KBM-7 (cell line): Measurements from ENCODE around the gene HSPBP1.

Experiments
- DNase-seq: peaks from one replicate; pipeline ENCODE4 v3.0.0-alpha.2; 2015
- in situ Hi-C: fragments of 300-500 bp; cut with MboI; formaldehyde crosslinking; loops from 2 replicates; pipeline ENCODE4 v1.14.3; 2020; ENCODE audit warnings: low sequenced_read_pairs, low pct_unique_long_range_greater_than_20kb, mixed read lengths

The HSPBP1 gene

DNA sequence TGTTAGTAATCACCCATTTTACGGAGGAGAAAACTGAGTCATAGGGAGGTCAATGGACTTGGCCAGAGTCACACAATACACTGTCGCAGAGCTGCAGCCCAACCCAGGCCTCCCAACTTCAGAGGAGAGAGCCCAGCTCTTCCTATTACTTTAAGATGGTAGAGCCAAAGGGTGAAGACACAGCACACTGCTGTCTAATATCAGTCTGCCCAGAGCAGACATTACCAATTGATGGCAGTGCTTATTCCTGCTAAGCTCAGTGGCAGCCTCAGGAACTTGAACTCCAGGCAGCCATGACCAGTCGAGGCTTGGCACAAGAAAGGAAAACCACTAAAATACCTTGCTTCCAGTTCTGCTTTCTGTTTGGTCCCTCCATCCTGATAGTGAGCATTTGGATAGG lies 26.8 kb upstream of the HSPBP1 start:
- DNase-seq = no peak
- in situ Hi-C loops = no loop called here

DNA sequence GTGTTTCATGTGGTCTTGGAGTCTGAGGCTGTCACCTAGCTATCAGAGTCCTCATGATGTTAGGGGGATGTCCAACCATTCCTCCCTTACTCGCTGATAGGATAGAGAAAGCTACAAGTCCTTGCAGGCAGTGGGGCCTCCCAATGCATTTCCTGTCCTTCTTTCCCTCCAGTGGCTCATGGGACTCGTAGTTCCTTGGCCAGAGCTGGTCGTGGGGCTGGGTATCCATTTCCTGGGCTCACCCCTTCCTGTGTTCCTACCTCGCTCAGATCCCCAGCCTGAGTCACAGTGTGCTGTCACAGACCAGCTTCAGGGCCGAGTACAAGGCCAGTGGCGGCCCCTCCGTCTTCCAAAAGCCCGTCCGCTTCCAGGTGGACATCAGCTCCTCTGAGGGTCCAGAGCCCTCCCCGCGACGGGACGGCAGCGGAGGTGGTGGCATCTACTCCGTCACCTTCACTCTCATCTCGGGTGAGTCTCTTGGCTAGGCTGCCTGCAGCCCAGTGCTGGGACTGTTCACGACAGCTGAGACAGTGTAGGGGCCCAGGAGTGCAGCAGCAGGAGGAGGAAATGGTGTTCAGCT lies 26.2 kb upstream of the HSPBP1 start:
- in situ Hi-C loops = no loop called here
- no peak for DNase-seq

DNA sequence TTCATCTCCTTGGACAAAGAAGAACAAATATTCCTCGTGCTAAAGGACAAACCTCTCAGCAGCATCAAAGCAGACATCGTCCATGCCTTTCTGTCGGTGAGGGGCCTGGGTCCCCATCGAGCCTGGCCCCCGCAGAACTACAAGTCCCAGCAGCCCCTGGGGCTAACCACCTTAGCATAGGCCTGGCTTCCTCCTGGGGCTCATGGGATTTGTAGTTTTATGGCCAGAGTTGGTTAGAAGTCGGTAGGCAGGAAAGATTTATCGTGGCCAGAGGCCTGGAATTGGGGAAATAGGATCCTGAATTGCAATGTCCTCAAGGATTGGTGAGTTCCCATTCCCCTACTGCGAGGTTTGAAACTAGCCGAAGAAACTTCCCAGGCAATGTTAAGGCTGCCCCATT lies 25.6 kb upstream of the HSPBP1 start:
- DNase-seq = peak; percentile 45
- in situ Hi-C loops = no loop called here

DNA sequence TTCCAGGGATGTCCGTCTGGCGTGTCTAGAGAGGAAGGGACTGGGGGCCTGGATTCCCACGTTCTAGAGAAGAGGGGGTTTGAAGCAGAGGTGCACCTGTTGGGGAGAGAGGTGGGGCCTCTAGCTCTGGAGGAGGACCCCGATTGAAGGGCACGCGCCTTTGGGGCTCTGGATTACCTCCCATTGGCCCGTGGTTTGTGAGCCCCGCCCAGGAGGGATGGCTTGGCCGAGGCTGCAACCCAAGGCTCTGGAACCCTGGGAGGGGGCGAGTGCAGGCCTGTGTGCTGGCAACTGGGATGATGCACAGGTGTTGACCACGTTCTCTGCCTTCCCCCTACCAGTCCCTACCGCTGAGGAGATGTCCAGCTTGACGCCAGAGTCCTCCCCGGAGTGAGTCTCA lies 25.1 kb upstream of the HSPBP1 start:
- in situ Hi-C loops = no loop called here
- DNase-seq = no peak

DNA sequence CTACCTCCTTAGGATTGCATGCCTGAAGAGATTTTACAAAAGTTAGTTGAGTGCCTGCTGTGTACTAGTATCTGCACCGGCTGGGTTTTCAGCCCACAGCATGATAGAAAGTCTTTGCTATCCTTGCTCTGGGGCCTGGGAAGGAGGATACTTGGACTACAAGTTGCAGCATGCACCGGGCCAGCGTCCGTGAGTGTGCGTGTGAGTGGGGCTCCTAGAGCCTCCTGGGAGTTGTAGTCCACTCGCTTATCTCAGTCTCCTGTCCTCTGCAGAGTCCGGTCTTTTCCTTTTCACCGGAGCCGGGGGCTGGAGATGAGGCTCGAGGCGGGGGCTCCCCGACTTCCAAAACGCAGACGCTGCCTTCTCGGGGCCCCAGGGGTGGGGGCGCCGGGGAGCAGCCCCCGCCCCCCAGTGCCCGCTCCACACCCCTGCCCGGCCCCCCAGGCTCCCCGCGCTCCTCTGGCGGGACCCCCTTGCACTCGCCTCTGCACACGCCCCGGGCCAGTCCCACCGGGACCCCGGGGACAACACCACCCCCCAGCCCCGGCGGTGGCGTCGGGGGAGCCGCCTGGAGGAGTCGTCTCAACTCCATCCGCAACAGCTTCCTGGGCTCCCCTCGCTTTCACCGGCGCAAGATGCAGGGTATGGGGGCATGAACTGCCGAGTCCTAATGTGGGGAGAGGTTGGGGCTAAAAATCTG lies 24.5 kb upstream of the HSPBP1 start:
- DNase-seq = peak; percentile 35

DNA sequence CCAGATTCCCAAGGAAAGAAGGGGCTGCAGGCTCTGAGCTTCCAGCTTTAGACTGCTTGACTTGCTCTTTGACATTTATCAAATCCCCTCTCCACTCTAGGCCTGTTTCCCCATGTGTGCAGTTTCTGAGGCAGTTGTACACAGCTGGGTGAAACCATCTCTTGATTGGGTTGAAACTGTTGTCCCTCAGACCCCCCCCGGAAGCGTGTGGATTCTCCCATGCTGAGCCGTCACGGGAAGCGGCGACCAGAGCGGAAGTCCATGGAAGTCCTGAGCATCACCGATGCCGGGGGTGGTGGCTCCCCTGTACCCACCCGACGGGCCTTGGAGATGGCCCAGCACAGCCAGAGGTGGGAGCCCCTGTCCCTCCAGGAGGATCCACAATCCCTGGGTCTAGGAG lies 23.6 kb upstream of the HSPBP1 start:
- no peak for DNase-seq
- in situ Hi-C loops = no loop called here

More for the DNA sequence above, 24.5 kb upstream of the HSPBP1 start:
- in situ Hi-C loops = no loop called here

DNA sequence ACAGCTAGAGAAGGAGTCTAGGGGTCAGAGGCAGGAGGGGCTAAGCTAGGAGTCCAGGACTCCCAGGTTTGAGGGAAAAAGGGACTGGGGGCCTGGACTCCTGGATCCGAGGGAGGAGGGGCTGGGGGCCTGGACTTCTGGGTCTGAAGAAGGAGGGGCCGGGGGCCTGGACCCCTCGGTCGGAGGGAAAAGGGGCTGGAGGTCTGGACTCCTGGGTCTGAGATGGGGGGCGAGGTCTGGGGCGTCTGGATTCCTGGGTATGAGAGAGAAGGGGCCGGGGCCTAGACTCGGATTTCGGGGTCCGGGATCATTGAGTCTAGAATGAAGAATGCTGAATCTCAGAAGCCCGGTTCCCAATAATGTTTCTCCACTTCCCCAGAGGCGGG lies 22.4 kb upstream of the HSPBP1 start:
- in situ Hi-C loops = no loop called here
- DNase-seq = no peak

DNA sequence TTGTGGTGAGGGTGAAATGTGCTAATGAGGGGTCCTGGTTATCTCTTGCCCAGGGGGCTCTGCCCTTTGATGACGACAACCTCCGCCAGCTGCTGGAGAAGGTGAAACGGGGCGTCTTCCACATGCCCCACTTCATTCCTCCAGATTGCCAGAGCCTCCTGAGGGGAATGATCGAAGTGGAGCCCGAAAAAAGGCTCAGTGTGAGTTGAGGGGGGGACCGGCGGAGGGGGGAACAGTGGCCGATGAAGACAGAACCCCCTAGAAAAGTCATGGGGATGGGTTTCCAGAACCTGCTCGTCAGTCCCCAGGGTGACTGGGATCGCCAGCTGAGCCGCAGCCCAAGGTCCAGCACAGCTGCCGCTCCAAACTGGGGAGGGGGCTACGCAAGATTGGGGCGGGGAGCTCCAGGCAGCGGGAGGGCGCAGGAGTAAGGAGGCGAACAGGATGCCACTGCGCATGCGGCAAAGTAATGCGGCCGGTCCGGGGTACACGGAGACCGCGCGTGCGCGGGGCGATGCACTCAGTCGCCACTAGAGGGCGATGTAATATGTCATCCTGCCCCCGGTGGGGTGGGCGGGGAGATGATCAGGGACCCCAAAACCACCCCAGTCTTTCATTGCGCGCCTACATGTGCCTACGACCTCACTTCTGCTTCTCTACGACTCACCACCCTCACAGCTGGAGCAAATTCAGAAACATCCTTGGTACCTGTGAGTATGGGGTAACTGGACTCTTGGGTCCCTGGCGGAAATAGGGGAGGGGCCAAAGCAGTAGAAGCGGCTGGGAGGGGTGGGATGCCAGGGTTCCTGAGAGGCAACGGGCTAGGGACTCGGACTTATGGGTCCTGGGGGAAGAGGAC lies 21.8 kb upstream of the HSPBP1 start:
- in situ Hi-C loops = no loop called here
- DNase-seq = peak; percentile 91

DNA sequence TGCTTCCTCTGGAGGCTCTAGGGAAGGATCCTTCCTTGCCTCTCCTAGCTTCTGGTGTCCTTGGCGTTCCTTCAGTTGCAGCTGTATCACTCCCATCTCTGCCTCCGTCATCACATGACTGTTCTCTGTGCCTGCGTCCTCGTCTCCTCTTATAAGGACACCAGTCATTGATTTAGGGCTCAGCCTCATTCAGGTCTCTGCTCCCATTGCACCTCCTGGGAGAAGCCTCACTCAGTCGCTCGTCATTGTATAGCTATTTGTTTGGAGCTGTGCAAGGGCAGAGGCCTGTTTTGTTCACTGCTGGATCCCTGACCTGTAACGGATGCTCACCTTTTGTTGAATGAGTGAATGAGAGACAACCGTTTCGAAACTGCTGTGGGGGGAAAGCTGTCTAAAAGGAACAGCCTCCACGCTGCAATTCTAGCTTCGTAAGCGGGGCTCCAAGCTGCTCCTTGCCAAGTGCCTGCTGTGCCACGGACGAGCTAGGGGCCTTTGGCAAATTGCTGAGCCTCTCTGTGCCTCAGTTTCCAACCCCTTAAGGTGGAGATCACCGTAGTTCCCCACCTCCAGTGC lies 21.1 kb upstream of the HSPBP1 start:
- in situ Hi-C loops = no loop called here
- DNase-seq = no peak

DNA sequence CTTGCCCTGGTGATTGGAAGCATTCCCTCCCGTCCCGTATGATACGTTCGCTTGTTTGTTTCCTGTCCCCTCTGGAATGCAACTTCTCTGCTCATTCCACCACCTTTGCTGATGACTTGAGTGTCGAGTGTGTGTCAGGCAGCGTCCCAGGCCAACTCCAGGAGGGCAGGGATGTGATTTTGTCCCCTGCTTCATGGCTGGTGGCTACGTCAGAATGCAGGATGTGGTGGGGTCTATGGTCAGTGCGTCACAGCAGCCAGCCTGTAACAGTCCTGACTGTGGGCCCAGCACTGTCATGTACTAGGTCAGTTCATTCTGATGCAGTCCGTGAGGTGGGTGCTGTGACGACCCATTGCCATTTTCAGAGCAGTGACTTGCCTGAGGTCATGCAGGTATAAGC lies 20.1 kb upstream of the HSPBP1 start:
- no peak for DNase-seq
- in situ Hi-C loops = no loop called here

DNA sequence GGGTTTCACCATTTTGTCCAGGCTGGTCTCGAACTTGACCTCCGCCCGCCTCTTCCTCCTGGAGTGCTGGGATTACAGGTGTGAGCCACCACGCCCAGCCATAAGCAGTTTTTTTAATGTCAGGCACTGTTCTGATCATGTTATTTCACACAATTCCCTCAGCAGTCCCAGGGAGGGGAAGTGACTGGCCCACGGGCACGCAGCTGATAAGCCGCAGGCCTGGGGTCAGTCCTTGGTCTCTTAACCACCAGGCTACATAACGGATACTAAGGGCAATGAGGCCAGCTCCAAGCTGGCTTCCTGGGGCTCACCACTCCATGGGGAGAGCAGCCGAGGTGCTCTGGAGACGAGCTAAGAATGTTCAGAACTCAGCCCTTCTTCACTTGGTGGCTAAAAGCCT lies 17.4 kb upstream of the HSPBP1 start:
- in situ Hi-C loops = no loop called here
- DNase-seq = no peak

DNA sequence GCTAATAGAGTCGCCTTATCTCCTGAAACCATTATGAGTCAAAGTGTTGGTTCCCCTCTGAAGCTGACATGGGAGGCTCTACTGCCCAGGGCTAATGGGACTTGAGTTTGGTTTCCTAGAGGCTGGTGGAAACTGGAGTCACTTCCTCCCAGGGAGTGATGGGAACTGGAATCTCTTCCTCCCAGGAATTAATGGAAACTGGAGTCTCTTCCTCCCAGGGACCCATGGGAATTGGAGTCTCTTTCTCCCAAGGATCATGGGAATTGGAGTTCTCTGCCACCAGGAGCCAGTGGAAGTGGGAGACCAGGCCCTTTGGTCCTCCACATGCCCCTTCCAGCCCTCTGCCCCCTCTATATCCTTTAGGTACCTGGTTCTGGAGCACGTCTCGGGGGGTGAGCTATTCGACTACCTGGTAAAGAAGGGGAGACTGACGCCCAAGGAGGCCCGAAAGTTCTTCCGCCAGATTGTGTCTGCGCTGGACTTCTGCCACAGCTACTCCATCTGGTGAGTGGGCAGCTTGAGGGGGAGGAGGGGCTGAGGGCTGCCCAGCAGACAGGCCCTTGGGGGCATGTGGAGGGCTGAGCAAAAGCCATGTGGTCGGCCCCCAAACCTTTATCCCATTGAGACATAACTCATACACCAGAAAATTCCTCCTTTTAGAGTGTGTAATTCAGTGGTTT lies 9.3 kb upstream of the HSPBP1 start:
- in situ Hi-C loops = no loop called here
- no peak for DNase-seq

DNA sequence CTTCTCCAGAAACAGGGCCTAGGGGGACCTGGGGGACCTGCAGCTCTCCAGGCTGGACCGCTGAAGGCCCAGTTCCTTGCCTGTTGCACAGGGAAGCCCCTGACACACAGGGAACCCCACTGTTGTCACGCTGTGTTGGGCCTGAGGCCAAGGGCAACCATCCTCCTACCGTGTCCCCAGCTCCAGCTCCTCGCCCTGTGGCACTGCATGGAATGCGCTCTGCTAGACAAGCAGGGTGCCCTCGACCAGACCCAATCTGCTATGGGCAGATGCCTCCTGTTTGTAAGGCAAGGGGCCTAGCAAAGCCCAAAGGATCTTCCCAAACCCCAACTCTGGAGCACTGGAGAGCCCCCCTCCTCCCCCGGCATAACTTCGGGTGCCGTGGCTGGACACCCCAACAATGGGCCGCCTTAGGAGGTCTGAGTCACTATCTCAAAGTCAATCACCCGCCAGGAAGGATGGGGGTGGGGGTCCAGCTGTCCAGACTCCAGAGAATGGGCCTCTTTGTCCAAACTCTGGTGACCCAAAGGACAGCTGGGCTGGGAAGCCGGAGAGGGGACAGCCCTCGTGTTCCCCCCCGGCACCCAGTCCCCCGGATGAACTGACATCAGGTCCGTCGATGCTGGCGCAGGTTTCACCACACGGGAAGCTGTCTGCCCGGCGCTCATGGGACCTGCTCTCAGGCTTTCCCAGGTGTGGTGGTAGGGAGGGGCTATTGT lies 7.6 kb upstream of the HSPBP1 start:
- DNase-seq = no peak
- in situ Hi-C loops = no loop called here

DNA sequence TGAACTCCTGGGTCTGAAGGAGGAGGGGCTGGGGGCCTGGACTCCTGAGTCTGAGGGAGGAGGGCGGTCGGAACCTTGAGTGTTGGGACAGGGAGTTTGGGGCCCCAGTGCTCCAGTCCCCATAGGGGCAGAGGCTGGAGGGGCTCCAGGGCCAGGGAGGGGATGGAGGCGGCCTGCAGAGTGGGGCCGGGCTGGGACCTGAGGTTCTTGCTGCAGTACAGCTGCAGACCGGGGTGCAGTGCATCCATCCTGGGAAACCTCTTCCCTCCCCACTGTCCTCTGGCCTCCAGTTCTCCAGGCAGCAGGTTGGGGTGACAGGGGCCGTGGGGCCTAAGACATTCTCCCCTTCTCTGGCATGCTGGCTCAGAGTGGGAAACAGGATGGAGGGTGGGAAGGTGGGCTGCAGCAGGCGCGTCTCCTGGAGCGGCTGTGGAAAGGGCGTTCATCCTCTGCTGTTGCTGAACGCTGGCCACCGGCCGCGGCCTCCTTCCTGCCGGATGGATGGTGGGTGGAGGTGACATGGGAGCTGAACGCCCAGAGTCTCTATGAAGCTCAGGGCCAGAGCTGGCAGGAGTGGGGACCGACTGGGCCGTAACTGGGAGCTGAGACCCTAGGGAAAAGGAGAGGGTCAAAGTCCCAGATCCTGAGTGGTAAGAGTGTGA lies 5.5 kb upstream of the HSPBP1 start:
- DNase-seq = no peak
- in situ Hi-C loops = no loop called here

DNA sequence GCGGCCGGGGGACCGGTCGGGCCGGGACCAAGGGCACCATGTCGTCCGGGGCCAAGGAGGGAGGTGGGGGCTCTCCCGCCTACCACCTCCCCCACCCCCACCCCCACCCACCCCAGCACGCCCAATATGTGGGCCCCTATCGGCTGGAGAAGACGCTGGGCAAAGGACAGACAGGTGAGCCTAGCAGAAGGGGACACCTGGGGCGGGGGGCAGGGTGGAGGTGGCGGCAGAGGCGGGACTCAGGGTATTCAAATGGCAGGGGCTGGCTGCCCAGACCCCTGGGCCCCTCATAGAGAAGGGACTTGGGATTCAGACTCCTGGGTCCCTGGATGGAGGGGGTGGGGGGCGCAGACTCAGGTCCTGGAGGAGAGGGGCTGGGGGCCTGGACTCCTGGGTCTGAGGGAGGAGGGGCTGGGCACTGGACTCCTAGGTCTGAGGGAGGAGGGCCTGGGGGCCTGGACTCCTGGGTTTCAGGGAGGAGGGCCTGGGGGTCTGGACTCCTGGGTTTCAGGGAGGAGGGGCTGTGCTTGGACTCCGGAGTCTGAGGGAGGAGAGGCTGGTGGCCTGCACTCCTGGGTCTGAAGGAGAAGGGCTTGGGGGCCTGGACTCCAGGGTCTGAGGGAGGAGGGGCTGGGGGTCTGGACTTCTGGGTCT lies 4.6 kb upstream of the HSPBP1 start:
- no peak for DNase-seq
- in situ Hi-C loops = no loop called here

DNA sequence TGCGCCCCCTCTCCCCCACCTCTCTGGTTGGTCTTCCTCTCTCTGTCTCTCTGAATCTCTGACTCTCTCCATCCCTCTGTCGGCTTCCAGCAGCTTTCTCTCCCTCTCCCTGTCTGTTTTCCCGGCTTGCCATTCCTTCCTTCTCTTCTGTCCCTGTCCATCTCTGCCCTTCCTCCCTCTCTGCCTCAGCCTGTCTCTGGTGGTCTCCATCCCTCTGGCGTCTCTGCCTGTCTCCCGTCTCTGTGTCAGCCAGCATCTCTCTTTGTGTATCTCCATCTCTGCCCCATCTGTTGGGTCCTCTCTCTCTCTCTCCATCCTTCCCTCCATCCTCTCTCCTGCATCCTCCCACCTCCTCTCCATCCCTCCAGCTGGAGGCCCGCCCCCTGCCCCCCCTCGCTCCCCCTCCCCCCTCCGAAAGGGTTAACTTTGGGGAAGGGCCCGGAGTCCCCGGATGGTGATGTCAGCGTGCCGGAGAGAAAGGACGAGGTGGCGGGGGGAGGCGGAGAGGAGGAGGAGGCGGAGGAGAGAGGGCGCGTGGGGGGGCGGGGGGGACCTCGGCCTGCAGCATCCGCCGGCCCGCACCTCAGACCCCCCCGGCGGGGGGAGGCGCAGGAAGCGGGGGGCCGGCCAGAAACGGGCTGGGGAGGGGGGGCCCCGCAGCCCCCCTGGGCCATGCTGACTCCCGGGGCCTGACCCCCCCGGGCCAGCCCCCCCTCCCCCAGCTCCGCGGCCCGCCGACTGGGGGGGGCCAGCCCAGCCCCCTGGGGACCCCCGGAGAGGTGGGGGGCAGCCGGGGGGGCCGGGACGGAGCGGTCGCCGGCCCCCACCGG lies 3.9 kb upstream of the HSPBP1 start, which contains the start of gene BRSK1:
BRSK1 (plus strand) TSS at position 450 of the 830 bp plus-strand sequence. CDS start 446 bp downstream, outside the sequence.
- DNase-seq = no peak
- in situ Hi-C loops = no loop called here

DNA sequence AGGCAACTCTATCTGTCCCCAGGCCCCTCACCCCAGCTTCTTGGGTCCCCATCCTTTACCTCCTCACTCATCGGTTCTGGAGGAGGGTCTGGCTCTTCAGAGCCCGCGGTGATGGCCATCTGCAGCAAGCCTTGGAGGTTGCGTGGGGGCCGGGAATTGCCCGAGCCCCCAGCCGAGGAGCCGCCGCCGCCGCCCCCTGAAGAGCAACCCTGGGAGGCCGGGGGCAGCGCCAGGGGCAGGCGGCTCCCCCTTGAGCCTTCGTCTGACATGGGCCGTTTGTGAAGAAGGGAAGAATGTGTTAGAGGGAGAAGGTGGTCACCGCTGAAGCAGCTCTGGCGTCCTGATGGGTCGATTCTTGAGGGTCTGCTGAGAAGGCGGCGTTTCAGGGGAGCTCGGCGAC lies 570 bp downstream of the HSPBP1 start:
- in situ Hi-C loops = no loop called here
- DNase-seq = no peak
